ENCODE results near the gene TMEM94. TPM values are rescaled to one million over a fixed set of nuclear protein-coding genes. Genes with fewer than 3 reads are reported as not detected.

TMEM94 gene
- total and polyA plus RNA-seq, 2 of the 13 experiments (the other 11 are each of a cell fraction or from before 2014, with no cell fraction given) = 32.6 to 134 TPM

- no peak for TF ChIP-seq SNAPC4 (CRISPR knock-in tag; IDR thresholded peaks at IDR 0.05)
- TF ChIP-seq MYC (CRISPR knock-in tag; IDR thresholded peaks at IDR 0.05; ENCODE audit: borderline replicate concordance) = no peak
- no peak for TF ChIP-seq JARID2 (CRISPR knock-in tag; IDR thresholded peaks at IDR 0.05; ENCODE audit: insufficient replicate concordance)
- no peak for TF ChIP-seq ZNF550 (CRISPR knock-in tag; IDR thresholded peaks at IDR 0.05; ENCODE audit: borderline replicate concordance)
- TF ChIP-seq SCMH1 (CRISPR knock-in tag; IDR thresholded peaks at IDR 0.05; ENCODE audit: borderline replicate concordance) = no peak
- TF ChIP-seq ZNF256 (CRISPR knock-in tag; conservative IDR thresholded peaks at IDR 0.05) = no peak
- no peak for TF ChIP-seq HNRNPK (IDR thresholded peaks at IDR 0.05; ENCODE audit: low read depth, low read length, poor library complexity, severe bottlenecking)
- no peak for TF ChIP-seq IRF1 (CRISPR knock-in tag; IDR thresholded peaks at IDR 0.05; ENCODE audit: low read depth)
Measured at GRCh38 chr17:75472119-75472518, 15.7 kb downstream of the TMEM94 start (continued).

Data from HepG2 (cell line).